LoVo (cell line): ENCODE results near the gene GPR156.

Experiments
- DNase-seq: peaks from one replicate; pipeline ENCODE4 v3.0.0-alpha.2; 2016; ENCODE audit warnings: low spot score

The GPR156 gene

GRCh38 chr3:120125992-120126391, 159.0 kb downstream of the GPR156 start:
- DNase-seq, result no peak

DNA sequence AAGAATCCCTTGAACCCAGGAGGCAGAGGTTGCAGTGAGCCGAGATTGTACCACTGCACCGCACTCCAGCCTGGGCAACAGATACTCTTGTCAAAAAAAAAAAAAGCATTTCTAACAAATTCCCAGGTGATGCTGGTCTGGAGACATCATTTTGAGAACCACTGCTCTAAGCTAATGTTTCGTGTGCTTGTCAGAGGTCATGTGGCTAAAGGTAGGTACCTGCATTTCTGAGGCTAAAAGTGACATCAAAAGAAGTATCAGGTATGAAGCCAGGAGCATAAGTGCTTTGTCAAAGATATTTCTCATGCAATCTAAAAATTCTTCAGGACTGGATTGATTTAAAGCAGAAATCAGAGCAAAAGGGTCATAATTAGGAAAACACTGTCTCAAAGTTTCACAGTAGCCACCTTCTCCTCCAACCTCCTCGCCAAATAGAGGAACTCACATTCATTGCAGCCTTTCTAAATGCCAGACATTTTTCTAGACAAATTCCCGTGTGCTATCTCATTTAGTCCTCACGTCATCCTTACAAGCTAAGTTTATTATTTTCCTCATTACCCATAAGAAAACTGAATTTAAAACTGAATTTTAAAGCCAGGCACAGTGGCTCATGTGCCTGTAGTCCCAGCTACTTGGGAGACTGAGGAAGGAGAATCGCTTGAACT, 165.0 kb downstream of the GPR156 start:
- DNase-seq, result no peak
